Progenitor cell of endocrine pancreas (in vitro differentiated cells): Measurements from ENCODE around the gene PARD3. TPM values are rescaled to one million over a fixed set of nuclear protein-coding genes. Genes with fewer than 3 reads are reported as not detected.
A peak's percentile ranks its signal among the peaks of the same experiment; 100 is the strongest.
"Not testable (repeated sequence)": the region's sequence is repeated elsewhere in the genome, so short reads cannot be mapped to it uniquely, and the experiment has no call there.

Experiments used
- DNase-seq: peaks from one replicate; pipeline ENCODE4 v3.0.0; 2021; ENCODE audit warnings: low spot score; ENCODE audit not compliant: unreplicated experiment
- H3K27ac Mint-ChIP-seq: 2 replicates; pipeline ENCODE4 v1.8.0; 2021; ENCODE audit warnings: mild to moderate bottlenecking, moderate library complexity, mixed read lengths
- H3K27me3 Mint-ChIP-seq: 2 replicates; pipeline ENCODE4 v1.8.0; 2021; ENCODE audit warnings: mixed read lengths
- H3K36me3 Mint-ChIP-seq: 2 replicates; pipeline ENCODE4 v1.8.0; 2022; ENCODE audit warnings: mixed read lengths; ENCODE audit not compliant: insufficient read depth
- H3K4me1 Mint-ChIP-seq: 2 replicates; pipeline ENCODE4 v1.8.0; 2021; ENCODE audit warnings: low read depth, mixed read lengths
- H3K4me3 Mint-ChIP-seq: 2 replicates; pipeline ENCODE4 v1.8.0; 2021; ENCODE audit warnings: low read depth, mild to moderate bottlenecking, moderate library complexity, mixed read lengths
- H3K9me3 Mint-ChIP-seq: 2 replicates; pipeline ENCODE4 v1.8.0; 2021; ENCODE audit warnings: low read depth, mixed read lengths
- total RNA-seq: library from RNA; stranded (reverse); gene quantifications from 2 replicates; pipeline ENCODE4 v1.2.1, GENCODE V29; 2021
- TF ChIP-seq, protein P1 (sequence below): fragments of 200-600 bp; sonication (generic); IDR thresholded peaks from one replicate; pipeline ENCODE4 v1.5.0; 2021; ENCODE audit warnings: antibody characterized with exemption, mild to moderate bottlenecking; ENCODE audit not compliant: unreplicated experiment

PARD3 gene
- total RNA-seq, 1 donor from 2014 or later: 85.3 TPM

GRCh38 chr10:34701194-34701593, 113.9 kb downstream of the PARD3 start:
- TF ChIP-seq, protein P1, sequence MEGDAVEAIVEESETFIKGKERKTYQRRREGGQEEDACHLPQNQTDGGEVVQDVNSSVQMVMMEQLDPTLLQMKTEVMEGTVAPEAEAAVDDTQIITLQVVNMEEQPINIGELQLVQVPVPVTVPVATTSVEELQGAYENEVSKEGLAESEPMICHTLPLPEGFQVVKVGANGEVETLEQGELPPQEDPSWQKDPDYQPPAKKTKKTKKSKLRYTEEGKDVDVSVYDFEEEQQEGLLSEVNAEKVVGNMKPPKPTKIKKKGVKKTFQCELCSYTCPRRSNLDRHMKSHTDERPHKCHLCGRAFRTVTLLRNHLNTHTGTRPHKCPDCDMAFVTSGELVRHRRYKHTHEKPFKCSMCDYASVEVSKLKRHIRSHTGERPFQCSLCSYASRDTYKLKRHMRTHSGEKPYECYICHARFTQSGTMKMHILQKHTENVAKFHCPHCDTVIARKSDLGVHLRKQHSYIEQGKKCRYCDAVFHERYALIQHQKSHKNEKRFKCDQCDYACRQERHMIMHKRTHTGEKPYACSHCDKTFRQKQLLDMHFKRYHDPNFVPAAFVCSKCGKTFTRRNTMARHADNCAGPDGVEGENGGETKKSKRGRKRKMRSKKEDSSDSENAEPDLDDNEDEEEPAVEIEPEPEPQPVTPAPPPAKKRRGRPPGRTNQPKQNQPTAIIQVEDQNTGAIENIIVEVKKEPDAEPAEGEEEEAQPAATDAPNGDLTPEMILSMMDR: no peak
- Mint-ChIP-seq H3K36me3 (peaks cover 1% of the 10 kb centered on the region), H3K9me3 (no peaks in the 10 kb centered on the region), H3K4me1 (peaks cover 54% of the 10 kb centered on the region), H3K27me3 (no peaks in the 10 kb centered on the region), H3K27ac (peak overlapping the region; percentile 35), H3K4me3 (no peak overlapping the region)
- DNase-seq: no peak

DNA sequence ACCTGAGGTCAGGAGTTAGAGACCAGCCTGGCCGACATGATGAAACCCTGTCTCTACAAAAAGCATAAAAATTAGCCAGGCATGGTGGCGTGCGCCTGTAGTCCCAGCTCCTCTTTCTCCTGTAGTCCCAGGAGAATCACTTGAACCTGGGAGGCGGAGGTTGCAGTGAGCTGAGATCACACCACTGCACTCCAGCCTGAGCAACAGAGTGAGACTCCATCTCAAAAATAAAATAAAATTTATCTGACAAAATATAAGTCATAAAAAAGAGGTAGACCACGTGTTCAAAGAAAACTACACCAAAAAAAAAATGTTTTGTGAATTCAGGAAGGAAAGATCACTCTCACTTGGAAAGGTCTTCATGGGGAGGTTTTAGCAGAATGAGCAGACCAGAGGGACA, 114.3 kb downstream of the PARD3 start:
- H3K9me3 Mint-ChIP-seq, DNase-seq, H3K36me3 Mint-ChIP-seq, H3K27me3 Mint-ChIP-seq, H3K4me3 Mint-ChIP-seq: not testable (repeated sequence)
- peaks cover 54% of the 10 kb centered on the region for H3K4me1 Mint-ChIP-seq
- H3K27ac Mint-ChIP-seq: peak overlapping the region; percentile 35

DNA sequence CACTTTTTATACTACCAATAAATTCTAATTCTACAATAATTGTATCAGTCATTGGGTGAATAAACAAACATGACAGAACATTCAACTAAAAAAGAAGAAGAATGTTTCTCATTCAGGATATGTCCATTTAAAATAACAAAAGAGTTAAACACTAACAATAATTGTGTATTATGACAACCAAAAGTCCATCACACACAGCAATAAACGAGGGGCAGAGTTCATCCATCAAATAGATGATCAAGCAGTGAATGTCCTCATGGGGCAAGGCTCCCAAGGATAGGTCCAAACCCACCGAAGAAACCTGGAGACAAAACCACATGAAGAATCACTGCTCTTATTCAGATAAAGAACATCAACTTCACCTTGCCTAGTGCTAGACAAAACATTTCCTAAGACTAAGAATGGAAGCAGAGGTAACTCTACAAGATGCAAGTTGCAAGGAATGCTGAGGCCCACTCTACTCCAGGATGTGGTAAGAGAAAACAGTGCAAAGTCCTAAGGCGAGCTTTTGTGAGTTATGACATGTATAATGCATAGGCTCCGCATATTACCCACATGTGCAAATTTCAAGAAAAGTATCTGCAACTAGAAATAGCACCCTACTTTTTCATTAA, 115.1 kb downstream of the PARD3 start:
- DNase-seq: no peak
- H3K9me3 Mint-ChIP-seq: no peaks in the 10 kb centered on the region
- H3K36me3 Mint-ChIP-seq: peaks cover 1% of the 10 kb centered on the region
- no peaks in the 10 kb centered on the region for H3K27me3 Mint-ChIP-seq
- H3K27ac Mint-ChIP-seq: no peak overlapping the region
- H3K4me1 Mint-ChIP-seq: peaks cover 48% of the 10 kb centered on the region
- TF ChIP-seq, protein P1: no peak
- no peak overlapping the region for H3K4me3 Mint-ChIP-seq

- TF ChIP-seq, protein P1: no peak
- Mint-ChIP-seq H3K36me3 (peaks cover 2% of the 10 kb centered on the region), H3K27ac (no peak overlapping the region), H3K4me1 (peaks cover 38% of the 10 kb centered on the region), H3K27me3 (no peaks in the 10 kb centered on the region), H3K4me3 (no peak overlapping the region), H3K9me3 (no peaks in the 10 kb centered on the region)
- no peak for DNase-seq
Observed at GRCh38 chr10:34698979-34699378, 116.1 kb downstream of the PARD3 start.

DNA sequence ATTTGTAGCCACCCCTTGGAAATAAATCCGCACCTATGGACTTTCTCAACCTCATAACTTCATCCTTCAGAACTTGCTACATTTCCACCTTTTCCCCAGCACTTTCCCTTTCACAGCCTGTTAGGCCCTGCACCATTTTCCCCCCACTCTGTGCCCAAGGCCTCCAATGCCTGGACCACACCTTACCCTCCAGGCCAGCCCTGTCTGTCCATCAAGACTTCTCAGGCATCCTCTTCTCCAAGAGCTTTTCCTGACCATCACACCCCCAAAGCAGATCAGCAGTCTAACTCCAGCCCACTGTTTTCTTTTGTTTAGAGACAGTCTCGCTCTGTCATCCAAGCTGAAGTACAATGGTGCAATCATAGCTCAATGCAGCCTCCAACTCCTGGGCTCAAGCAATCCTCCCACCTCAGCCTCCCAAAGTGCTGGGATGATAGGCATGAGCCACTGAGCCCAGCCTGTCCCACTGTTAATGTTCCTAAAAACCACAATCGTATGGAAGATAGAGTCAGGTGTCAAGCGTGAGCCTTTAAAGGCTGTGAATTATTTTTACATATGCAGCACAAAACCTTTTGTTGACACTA, 116.8 kb downstream of the PARD3 start:
- Mint-ChIP-seq H3K4me3 (no peak overlapping the region), H3K9me3 (no peaks in the 10 kb centered on the region)

More for the DNA sequence above, 116.8 kb downstream of the PARD3 start:
- peaks cover 5% of the 10 kb centered on the region for H3K36me3 Mint-ChIP-seq
- no peaks in the 10 kb centered on the region for H3K27me3 Mint-ChIP-seq
- peaks cover 31% of the 10 kb centered on the region for H3K4me1 Mint-ChIP-seq
- no peak overlapping the region for H3K27ac Mint-ChIP-seq
- no peak for DNase-seq
- TF ChIP-seq, protein P1: no peak
